ENCODE measurements around the gene RPAP2. TPM values are rescaled to one million over a fixed set of nuclear protein-coding genes. Genes with fewer than 3 reads are reported as not detected.
A peak's percentile ranks its signal among the peaks of the same experiment; 100 is the strongest.

The RPAP2 gene
- total and polyA plus RNA-seq, 5 donors from 2014 or later, result 16.9 to 26.8 (median 20.3) TPM

DNA sequence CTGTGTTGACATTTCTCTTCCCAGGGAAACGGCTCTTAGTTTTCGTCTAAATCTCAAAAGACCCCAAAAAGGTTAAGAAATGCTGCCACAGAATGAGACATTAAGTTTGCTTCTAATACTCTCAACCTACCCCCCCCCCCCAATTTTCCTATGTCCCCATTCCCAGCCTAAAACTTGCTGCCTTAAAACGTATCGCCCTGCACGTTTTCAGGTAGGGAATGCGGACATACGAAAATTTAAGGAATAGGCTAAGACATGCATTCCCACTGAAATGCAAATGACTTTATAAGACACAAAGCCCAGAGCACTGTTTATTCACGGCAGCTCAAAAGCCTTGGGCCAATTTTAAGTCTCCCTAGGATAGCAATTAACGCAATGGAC is 142.4 kb downstream of the RPAP2 start:
- Histone ChIP-seq H3K4me3 (ENCODE audit: low read depth, low read length) (no peak overlapping the region), H3K36me3 (ENCODE audit: control insufficient read depth, insufficient read depth, low read length) (no peaks in the 10 kb centered on the region), H3K27me3 (ENCODE audit: control insufficient read depth, insufficient read depth, low read length) (no peaks in the 10 kb centered on the region), H3K4me1 (ENCODE audit: control insufficient read depth, insufficient read depth, low read length, poor library complexity, severe bottlenecking) (no peaks in the 10 kb centered on the region), H3K9me3 (ENCODE audit: control insufficient read depth in 2 of 2, low read length in 2 of 2) (no peaks in the 10 kb centered on the region), H3K27ac (ENCODE audit: insufficient read depth, low read length, poor library complexity, severe bottlenecking) (no peak overlapping the region)
- Mint-ChIP-seq H3K4me3 (no peak overlapping the region), H3K27ac (no peak overlapping the region), H3K27me3 (no peaks in the 10 kb centered on the region), H3K4me1 (peaks cover 0 to 5% (median 2%) of the 10 kb centered on the region in 4 donors), H3K9me3 (no peaks in the 10 kb centered on the region), H3K36me3 (no peaks in the 10 kb centered on the region)
- DNase-seq, result no peak
- no peak for ATAC-seq (ENCODE audit: low read depth in 2 of 2)

DNA sequence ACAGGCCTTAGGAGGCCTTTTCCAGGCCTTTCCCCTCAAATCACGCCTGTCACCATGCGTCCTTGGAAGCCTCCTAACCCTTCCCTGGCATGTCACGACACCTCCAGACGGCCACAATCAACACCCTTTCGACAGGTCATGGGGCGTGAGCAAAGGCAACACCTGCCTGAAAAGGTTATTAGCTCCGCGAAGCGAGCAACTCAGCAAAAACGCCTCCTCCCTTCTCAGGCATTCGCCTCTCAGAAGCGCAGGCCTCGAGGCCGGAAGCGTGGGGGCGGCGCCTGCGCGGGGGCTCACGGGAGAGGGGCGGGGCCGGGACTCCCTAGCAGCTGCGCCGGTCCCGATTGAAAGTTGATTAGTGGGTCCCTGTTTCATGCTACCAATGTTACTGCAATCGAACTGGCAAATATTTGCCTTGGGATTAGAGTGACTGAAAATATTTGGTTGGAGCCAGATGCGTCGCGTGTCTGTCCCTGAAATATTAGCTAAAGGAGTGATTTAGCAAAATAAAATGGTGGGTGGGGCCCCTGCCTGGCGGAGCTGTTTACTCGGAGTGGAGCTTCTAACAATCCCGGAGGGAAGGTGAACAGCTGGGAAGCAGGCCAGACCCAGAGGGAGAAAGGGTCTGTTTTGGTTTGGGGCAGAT is 143.0 kb downstream of the RPAP2 start:
- Mint-ChIP-seq H3K4me3 (no peak overlapping the region), H3K36me3 (no peaks in the 10 kb centered on the region), H3K27me3 (no peaks in the 10 kb centered on the region), H3K4me1 (peaks cover 0 to 5% (median 2%) of the 10 kb centered on the region in 4 donors), H3K9me3 (no peaks in the 10 kb centered on the region), H3K27ac (no peak overlapping the region)
- Histone ChIP-seq H3K9me3 (ENCODE audit: control insufficient read depth in 2 of 2, low read length in 2 of 2) (no peaks in the 10 kb centered on the region), H3K36me3 (ENCODE audit: control insufficient read depth, insufficient read depth, low read length) (no peaks in the 10 kb centered on the region), H3K4me1 (ENCODE audit: control insufficient read depth, insufficient read depth, low read length, poor library complexity, severe bottlenecking) (no peaks in the 10 kb centered on the region), H3K27me3 (ENCODE audit: control insufficient read depth, insufficient read depth, low read length) (no peaks in the 10 kb centered on the region), H3K4me3 (ENCODE audit: low read depth, low read length) (no peak overlapping the region), H3K27ac (ENCODE audit: insufficient read depth, low read length, poor library complexity, severe bottlenecking) (no peak overlapping the region)
- ATAC-seq (ENCODE audit: low read depth in 2 of 2), result no peak
- DNase-seq, result no peak

DNA sequence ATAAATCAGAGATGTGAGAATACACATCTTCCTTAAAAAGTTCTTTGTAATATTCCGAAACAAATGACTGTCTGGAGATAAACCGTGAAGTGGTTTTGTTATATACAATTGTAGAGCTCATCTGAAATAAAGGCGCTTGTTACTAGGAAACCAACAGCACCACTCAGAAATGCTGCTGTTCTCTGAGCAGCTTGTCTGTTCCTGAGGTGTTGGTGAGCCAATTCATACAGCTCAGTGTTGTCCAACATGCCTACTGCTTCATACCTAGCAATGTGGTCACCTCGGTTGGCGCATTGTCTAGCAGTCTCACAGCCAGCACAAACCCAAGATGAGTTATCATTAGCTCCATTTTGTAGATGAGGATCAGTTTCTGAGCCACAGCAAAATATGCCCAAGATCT is 143.5 kb downstream of the RPAP2 start:
- Mint-ChIP-seq H3K4me1 (peaks cover 0 to 5% (median 2%) of the 10 kb centered on the region in 4 donors), H3K27ac (no peak overlapping the region), H3K9me3 (no peaks in the 10 kb centered on the region), H3K27me3 (no peaks in the 10 kb centered on the region), H3K4me3 (no peak overlapping the region), H3K36me3 (no peaks in the 10 kb centered on the region)
- no peak overlapping the region for H3K4me3 ChIP-seq (ENCODE audit: low read depth, low read length)
- no peaks in the 10 kb centered on the region for H3K36me3 ChIP-seq (ENCODE audit: control insufficient read depth, insufficient read depth, low read length)
- DNase-seq, result no peak
- H3K27me3 ChIP-seq (ENCODE audit: control insufficient read depth, insufficient read depth, low read length), result no peaks in the 10 kb centered on the region
- H3K9me3 ChIP-seq (ENCODE audit: control insufficient read depth in 2 of 2, low read length in 2 of 2), result no peaks in the 10 kb centered on the region
- ATAC-seq (ENCODE audit: low read depth in 2 of 2), result no peak
- H3K27ac ChIP-seq (ENCODE audit: insufficient read depth, low read length, poor library complexity, severe bottlenecking), result no peak overlapping the region
- H3K4me1 ChIP-seq (ENCODE audit: control insufficient read depth, insufficient read depth, low read length, poor library complexity, severe bottlenecking), result no peaks in the 10 kb centered on the region

DNA sequence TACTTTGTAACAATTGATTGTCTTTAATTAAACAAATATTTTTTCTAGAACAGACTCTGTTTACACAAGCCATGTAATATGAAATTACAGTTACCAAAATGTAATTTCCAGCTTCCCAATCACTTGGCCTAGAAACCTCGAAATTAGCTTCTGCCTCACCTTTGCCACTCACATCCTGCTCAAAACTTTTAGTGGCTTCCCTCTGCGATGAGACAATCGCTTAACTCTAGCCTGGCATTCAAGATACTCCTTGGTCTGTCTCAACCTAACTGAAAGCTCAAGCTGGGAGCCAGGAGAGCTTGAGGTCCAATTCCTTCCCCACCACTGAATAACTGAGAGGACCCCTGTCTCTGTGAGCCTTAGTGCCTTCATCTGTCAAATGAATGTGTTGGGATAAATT is 145.0 kb downstream of the RPAP2 start:
- Histone ChIP-seq H3K27ac (ENCODE audit: insufficient read depth, low read length, poor library complexity, severe bottlenecking) (no peak overlapping the region), H3K4me1 (ENCODE audit: control insufficient read depth, insufficient read depth, low read length, poor library complexity, severe bottlenecking) (no peaks in the 10 kb centered on the region), H3K4me3 (ENCODE audit: low read depth, low read length) (no peak overlapping the region), H3K9me3 (ENCODE audit: control insufficient read depth in 2 of 2, low read length in 2 of 2) (no peaks in the 10 kb centered on the region), H3K27me3 (ENCODE audit: control insufficient read depth, insufficient read depth, low read length) (no peaks in the 10 kb centered on the region), H3K36me3 (ENCODE audit: control insufficient read depth, insufficient read depth, low read length) (no peaks in the 10 kb centered on the region)
- no peak for ATAC-seq (ENCODE audit: low read depth in 2 of 2)
- Mint-ChIP-seq H3K27me3 (no peaks in the 10 kb centered on the region), H3K4me3 (no peak overlapping the region), H3K27ac (no peak overlapping the region), H3K4me1 (peaks cover 0 to 5% (median 2%) of the 10 kb centered on the region in 4 donors), H3K36me3 (no peaks in the 10 kb centered on the region), H3K9me3 (no peaks in the 10 kb centered on the region)
- DNase-seq, result no peak

DNA sequence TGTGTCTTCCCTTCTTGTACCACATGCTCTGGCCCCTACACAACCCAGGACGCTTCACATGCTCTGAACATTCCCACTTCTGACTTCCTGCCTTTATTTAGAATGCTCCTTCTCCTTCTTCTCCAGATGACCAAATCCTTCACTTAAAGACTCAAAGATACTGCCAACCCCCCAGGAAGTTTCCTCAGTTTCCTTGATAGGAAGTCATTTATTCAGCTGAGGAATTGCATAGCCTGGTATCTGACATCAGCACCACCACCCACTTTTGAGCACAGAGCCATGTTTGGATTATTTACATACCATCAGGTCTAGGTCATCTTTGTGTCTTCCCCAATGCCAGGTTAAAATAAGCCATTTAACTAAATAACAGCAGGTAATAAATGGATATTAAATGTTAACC is 145.5 kb downstream of the RPAP2 start:
- Mint-ChIP-seq H3K4me3 (no peak overlapping the region), H3K36me3 (no peaks in the 10 kb centered on the region), H3K27ac (no peak overlapping the region), H3K9me3 (no peaks in the 10 kb centered on the region), H3K27me3 (no peaks in the 10 kb centered on the region), H3K4me1 (peaks cover 0 to 4% (median under 1%) of the 10 kb centered on the region in 4 donors)
- no peaks in the 10 kb centered on the region for H3K4me1 ChIP-seq (ENCODE audit: control insufficient read depth, insufficient read depth, low read length, poor library complexity, severe bottlenecking)
- H3K4me3 ChIP-seq (ENCODE audit: low read depth, low read length), result no peak overlapping the region
- no peak for ATAC-seq (ENCODE audit: low read depth in 2 of 2)
- no peaks in the 10 kb centered on the region for H3K27me3 ChIP-seq (ENCODE audit: control insufficient read depth, insufficient read depth, low read length)
- no peaks in the 10 kb centered on the region for H3K9me3 ChIP-seq (ENCODE audit: control insufficient read depth in 2 of 2, low read length in 2 of 2)
- no peak overlapping the region for H3K27ac ChIP-seq (ENCODE audit: insufficient read depth, low read length, poor library complexity, severe bottlenecking)
- H3K36me3 ChIP-seq (ENCODE audit: control insufficient read depth, insufficient read depth, low read length), result no peaks in the 10 kb centered on the region
- DNase-seq, result no peak

DNA sequence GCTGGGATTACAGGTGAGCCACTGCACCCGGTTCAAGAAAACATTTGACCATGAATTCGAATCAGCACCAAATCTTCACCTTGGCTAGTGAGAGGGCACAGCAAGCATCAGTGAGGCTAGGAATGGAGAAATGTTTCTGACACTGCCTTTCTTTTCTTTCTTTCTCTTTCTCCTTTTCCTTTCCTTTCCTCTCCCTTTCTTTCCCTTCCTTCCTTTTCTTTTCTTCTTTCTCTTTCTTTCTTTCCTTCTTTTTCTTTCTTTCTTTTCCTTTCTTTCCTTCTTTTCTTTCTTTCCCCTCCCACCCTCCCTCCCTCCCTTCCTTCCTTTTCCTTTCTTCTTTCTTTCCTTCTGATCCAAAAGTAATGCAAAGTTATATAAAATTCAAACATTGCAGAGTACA is 147.0 kb downstream of the RPAP2 start:
- Mint-ChIP-seq H3K36me3 (no peaks in the 10 kb centered on the region), H3K27ac (no peak overlapping the region), H3K27me3 (no peaks in the 10 kb centered on the region), H3K4me3 (no peak overlapping the region), H3K9me3 (no peaks in the 10 kb centered on the region), H3K4me1 (no peaks in the 10 kb centered on the region)
- Histone ChIP-seq H3K4me3 (ENCODE audit: low read depth, low read length) (no peak overlapping the region), H3K27ac (ENCODE audit: insufficient read depth, low read length, poor library complexity, severe bottlenecking) (no peak overlapping the region), H3K9me3 (ENCODE audit: control insufficient read depth in 2 of 2, low read length in 2 of 2) (no peaks in the 10 kb centered on the region), H3K36me3 (ENCODE audit: control insufficient read depth, insufficient read depth, low read length) (no peaks in the 10 kb centered on the region), H3K4me1 (ENCODE audit: control insufficient read depth, insufficient read depth, low read length, poor library complexity, severe bottlenecking) (no peaks in the 10 kb centered on the region), H3K27me3 (ENCODE audit: control insufficient read depth, insufficient read depth, low read length) (no peaks in the 10 kb centered on the region)
- no peak for ATAC-seq (ENCODE audit: low read depth in 2 of 2)
- DNase-seq, result no peak

DNA sequence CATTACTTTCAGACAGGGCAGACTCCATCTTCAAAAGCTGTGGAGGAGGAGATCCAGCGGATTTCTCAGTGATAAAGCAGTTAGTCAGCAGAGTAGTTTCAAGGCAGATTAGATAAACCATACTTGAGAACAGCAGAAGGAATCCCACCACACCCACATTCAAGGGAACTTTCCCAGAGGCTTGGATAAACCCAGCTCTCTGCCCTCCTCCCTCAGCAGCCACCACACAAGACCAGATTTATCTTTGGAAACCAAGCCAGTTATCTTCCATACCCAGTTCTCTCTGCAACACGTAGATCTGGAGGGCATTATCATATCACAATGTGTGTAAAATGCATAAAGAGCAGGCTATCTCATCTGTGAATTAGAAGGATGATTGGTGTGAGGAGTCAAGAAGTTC is 147.7 kb downstream of the RPAP2 start:
- no peak for ATAC-seq (ENCODE audit: low read depth in 2 of 2)
- H3K27me3 ChIP-seq (ENCODE audit: control insufficient read depth, insufficient read depth, low read length), result no peaks in the 10 kb centered on the region
- H3K36me3 Mint-ChIP-seq, result no peaks in the 10 kb centered on the region

DNA sequence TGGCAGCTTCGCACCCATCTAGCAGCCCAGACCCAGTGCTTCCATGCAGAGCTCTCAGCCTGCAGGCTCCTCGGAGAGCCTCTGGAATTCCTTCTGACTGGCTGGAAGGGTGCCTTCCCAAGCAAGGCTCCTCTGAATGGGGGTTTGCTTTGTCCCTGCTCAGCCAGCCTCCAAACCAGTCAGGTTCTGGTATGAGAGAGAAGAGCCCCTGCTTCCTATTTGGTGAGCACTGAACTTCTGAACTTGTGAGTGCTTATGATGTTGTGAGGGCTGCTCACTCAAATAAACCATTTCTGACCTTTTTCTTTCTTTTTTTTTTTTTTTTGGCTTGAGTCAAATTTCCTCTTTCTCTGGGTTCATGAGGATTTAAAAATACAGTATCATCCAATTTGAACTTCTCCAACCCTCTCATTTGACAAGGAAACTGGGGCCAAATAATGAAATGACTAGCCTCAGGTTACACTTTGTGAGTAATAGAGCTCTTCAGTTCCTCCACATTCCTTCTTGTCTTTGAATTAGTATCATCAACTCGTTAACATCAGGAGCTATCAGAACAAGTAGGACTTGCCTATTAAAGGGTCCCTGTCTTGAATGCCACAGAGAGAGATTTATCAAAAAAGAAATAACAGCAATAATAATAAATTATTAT is 148.3 kb downstream of the RPAP2 start:
- ATAC-seq (ENCODE audit: low read depth in 2 of 2), result no peak
- no peaks in the 10 kb centered on the region for H3K36me3 Mint-ChIP-seq

More for the DNA sequence above, 147.7 kb downstream of the RPAP2 start:
- Mint-ChIP-seq H3K9me3 (no peaks in the 10 kb centered on the region), H3K4me1 (no peaks in the 10 kb centered on the region), H3K4me3 (no peak overlapping the region), H3K27ac (peak overlapping the region in 1 of 3 donors; percentile 52), H3K27me3 (no peaks in the 10 kb centered on the region)
- Histone ChIP-seq H3K9me3 (ENCODE audit: control insufficient read depth in 2 of 2, low read length in 2 of 2) (no peaks in the 10 kb centered on the region), H3K4me1 (ENCODE audit: control insufficient read depth, insufficient read depth, low read length, poor library complexity, severe bottlenecking) (no peaks in the 10 kb centered on the region), H3K4me3 (ENCODE audit: low read depth, low read length) (no peak overlapping the region), H3K36me3 (ENCODE audit: control insufficient read depth, insufficient read depth, low read length) (no peaks in the 10 kb centered on the region), H3K27ac (ENCODE audit: insufficient read depth, low read length, poor library complexity, severe bottlenecking) (no peak overlapping the region)
- no peak for DNase-seq

More for the DNA sequence above, 148.3 kb downstream of the RPAP2 start:
- DNase-seq, result no peak
- Mint-ChIP-seq H3K9me3 (no peaks in the 10 kb centered on the region), H3K4me1 (no peaks in the 10 kb centered on the region), H3K4me3 (no peak overlapping the region), H3K27me3 (no peaks in the 10 kb centered on the region), H3K27ac (peak overlapping the region in 1 of 3 donors; percentile 5)
- no peak overlapping the region for H3K4me3 ChIP-seq (ENCODE audit: low read depth, low read length)
- no peaks in the 10 kb centered on the region for H3K27me3 ChIP-seq (ENCODE audit: control insufficient read depth, insufficient read depth, low read length)
- no peaks in the 10 kb centered on the region for H3K4me1 ChIP-seq (ENCODE audit: control insufficient read depth, insufficient read depth, low read length, poor library complexity, severe bottlenecking)
- no peaks in the 10 kb centered on the region for H3K9me3 ChIP-seq (ENCODE audit: control insufficient read depth in 2 of 2, low read length in 2 of 2)
- no peaks in the 10 kb centered on the region for H3K36me3 ChIP-seq (ENCODE audit: control insufficient read depth, insufficient read depth, low read length)
- H3K27ac ChIP-seq (ENCODE audit: insufficient read depth, low read length, poor library complexity, severe bottlenecking), result no peak overlapping the region
